Heart right ventricle (tissue), 16 donors: ENCODE results near the gene E2F4. TPM values are rescaled to one million over a fixed set of nuclear protein-coding genes. Genes with fewer than 3 reads are reported as not detected.

ENCODE experiments used
- ATAC-seq, 8 donors: fragments of 200-7000 bp; cut with Tn5 transposase; one replicate each; pipeline ENCODE4 v1.9.1; 2020; ENCODE audit warnings: mild to moderate bottlenecking in 8 of 8, moderate library complexity in 8 of 8, moderate number of reproducible peaks in 1 of 8
- DNase-seq, 2 donors: peaks; one replicate each; pipeline ENCODE4 v3.0.0-alpha.2; 2020
- H3K27ac ChIP-seq, 10 donors: fragments of 200-600 bp; sonication (generic) in 2 of 10; one replicate each; pipeline versions ENCODE4 v1.5.0 to v1.8.0; 2020 to 2022; ENCODE audit warnings: mild to moderate bottlenecking in 3 of 10
- H3K27me3 ChIP-seq, 7 donors: fragments of 200-600 bp; one replicate each; pipeline ENCODE4 v1.8.0; 2021 to 2022; ENCODE audit warnings: mild to moderate bottlenecking in 2 of 7
- H3K36me3 ChIP-seq, 9 donors: fragments of 200-600 bp; sonication (generic) in 1 of 9; one replicate each; pipeline versions ENCODE4 v1.5.0 to v1.8.0; 2020 to 2022; ENCODE audit warnings: mild to moderate bottlenecking in 2 of 9
- H3K4me1 ChIP-seq, 9 donors: fragments of 200-600 bp; sonication (generic) in 1 of 9; one replicate each; pipeline versions ENCODE4 v1.5.0 to v1.8.0; 2020 to 2022; ENCODE audit warnings: mild to moderate bottlenecking in 4 of 9
- H3K4me3 ChIP-seq, 10 donors: fragments of 200-600 bp; sonication (generic) in 2 of 10; one replicate each; pipeline versions ENCODE4 v1.5.0 to v1.8.0; 2020 to 2022; ENCODE audit warnings: mild to moderate bottlenecking in 7 of 10, moderate library complexity in 2 of 10
- H3K9me3 ChIP-seq, 11 donors: fragments of 200-600 bp in 10 of 11; sonication (generic) in 2 of 11; one replicate each; pipeline versions ENCODE4 v1.5.0 to v1.8.0; 2013 to 2022; ENCODE audit warnings: mild to moderate bottlenecking in 2 of 11, control low read depth in 1 of 11, moderate library complexity in 1 of 11
- CTCF ChIP-seq, 9 donors: fragments of 200-600 bp; sonication (generic) in 2 of 9; IDR thresholded peaks; one replicate each; pipeline versions ENCODE4 v1.5.0 to v1.8.0; 2021 to 2022; ENCODE audit warnings: antibody characterized with exemption in 9 of 9, mild to moderate bottlenecking in 5 of 9, moderate library complexity in 1 of 9
- WGBS, 2 donors: extraction: QIAGEN DNeasy Blood & Tissue Kit; methylation state at CpG; one replicate each; pipeline ENCODE4 v1.1.7; 2013; ENCODE audit warnings: inconsistent platforms in 1 of 2; 5-methylcytosine and 5-hydroxymethylcytosine counted together
- intact Hi-C, 10 donors: fragments of 100-400 bp; cut with DNase I; formaldehyde crosslinking; loops; one replicate each; pipeline versions ENCODE4 v1.11.1 to v1.14.2; 2022
- polyA plus RNA-seq, 2 donors: library from polyadenylated mRNA; stranded (reverse); fragments of 200-250 nt; gene quantifications; one replicate each; pipeline ENCODE4 v1.2.3, GENCODE V29; 2013
- total RNA-seq, 10 donors: library from RNA; stranded (reverse); fragmentation: NEBNext Ultra II Directional in 3 of 10; extraction: Animal tissue kit (Norgen Biotek cat#: 25700) in 3 of 10; gene quantifications; one replicate each; pipeline versions ENCODE4 v1.2.1 to v1.2.4, GENCODE V29; 2021 to 2023
- donor health status: Arrhythmogenic right ventricular cardiomyopathy.
- donor health status: ischemic (EF 13 %, LVEDD 7.1; RV severe dilation, severe dysfunction).
- donor health status: healthy with polysubstance abuse.
- donor health status: DM: no; HTN: yes; CAD: no.
- donor health status: DM: no; HTN: no; CAD: no.
- donor health status: ischemic (EF 25% LVEDD 6.9; RV normal size, moderate dysfunction).
- donor health status: ischemic (EF 25% LVEDD 5.7; RV mildly dilated, moderate dysfunction).
- donor health status: healthy.
- donor health status: DM: yes; HTN: yes; CAD: no.
- donor health status: Ischemic cardiomyopathy.
- donor health status: ischemic (EF 35%, LVEDD 5.7; RV mildly dilated, moderate dysfunction).
- donor health status: nonischemic (EF 11% LVEDD 7.7; RV severe dilation, severe dysfunction).
- donor health status: DM: yes; HTN: yes; CAD: no.
- donor health status: PGD.
- donor health status: ischemic (EF 29% LVEDD 5.4; RV normal size, mild dysfunction).
- donor health status: nonischemic (EF 23%, LVEDD 6.1; RV moderate dilation, normal function).

Gene E2F4
- total and polyA plus RNA-seq, 12 donors = 21.9 to 45.6 (median 29.8) TPM

GRCh38 chr16:67235816-67236562 is 44.0 kb downstream of the E2F4 start:
- intact Hi-C loops = no loop called here
- TF ChIP-seq CTCF (IDR thresholded peaks at IDR 0.05) = no peak
- DNase-seq = no peak
- Histone ChIP-seq H3K9me3 (no peaks in the 10 kb centered on the region), H3K36me3 (peaks cover 2 to 96% (median 64%) of the 10 kb centered on the region in 9 donors), H3K27ac (no peak overlapping the region), H3K4me1 (peaks cover 7 to 18% (median 11%) of the 10 kb centered on the region in 9 donors), H3K4me3 (no peak overlapping the region), H3K27me3 (no peaks in the 10 kb centered on the region)
- no peak for ATAC-seq
- WGBS, 2 donors = 85 to 89% methylated on average over 17 of the region's 17 CpGs

- Histone ChIP-seq H3K9me3 (no peaks in the 10 kb centered on the region), H3K27ac (no peak overlapping the region), H3K27me3 (no peaks in the 10 kb centered on the region), H3K4me3 (no peak overlapping the region), H3K4me1 (peaks cover 15 to 25% (median 19%) of the 10 kb centered on the region in 9 donors), H3K36me3 (peaks cover 0 to 90% (median 56%) of the 10 kb centered on the region in 9 donors)
- no peak for TF ChIP-seq CTCF (IDR thresholded peaks at IDR 0.05)
- WGBS, 2 donors = 82 to 83% methylated on average over 43 to 50 of the region's 50 CpGs
- DNase-seq (peak in 1 of 2 donors; percentile 46), ATAC-seq (peak in 5 of 8 donors; percentile 6 to 21 (median 15))
- intact Hi-C loops = no loop called here
Measured at GRCh38 chr16:67236563-67237395, 44.8 kb downstream of the E2F4 start.

GRCh38 chr16:67237396-67238277 is 45.7 kb downstream of the E2F4 start:
- Histone ChIP-seq H3K4me3 (no peak overlapping the region), H3K36me3 (peaks cover 0 to 84% (median 53%) of the 10 kb centered on the region in 9 donors), H3K27me3 (no peaks in the 10 kb centered on the region), H3K9me3 (no peaks in the 10 kb centered on the region), H3K4me1 (peaks cover 23 to 34% (median 28%) of the 10 kb centered on the region in 9 donors), H3K27ac (no peak overlapping the region)
- no peak for ATAC-seq
- TF ChIP-seq CTCF (IDR thresholded peaks at IDR 0.05) = no peak
- DNase-seq = no peak
- intact Hi-C loops = no loop called here
- 83 to 84% methylated on average over 16 of the region's 16 CpGs for WGBS, 2 donors

- no peak overlapping the region for H3K27ac ChIP-seq
- DNase-seq (no peak), ATAC-seq (no peak)
- no peak for TF ChIP-seq CTCF (IDR thresholded peaks at IDR 0.05)
- H3K4me3 ChIP-seq = no peak overlapping the region
- WGBS, 2 donors = 96 to 100% methylated on average over 3 of the region's 3 CpGs
- intact Hi-C loops = no loop called here
- no peaks in the 10 kb centered on the region for H3K9me3 ChIP-seq
- H3K36me3 ChIP-seq = peaks cover 0 to 78% (median 53%) of the 10 kb centered on the region in 9 donors
- peaks cover 24 to 40% (median 34%) of the 10 kb centered on the region in 9 donors for H3K4me1 ChIP-seq
- no peaks in the 10 kb centered on the region for H3K27me3 ChIP-seq
Measured at GRCh38 chr16:67238278-67238575, 46.3 kb downstream of the E2F4 start.
